ACHN (cell line): ENCODE data around the gene IRF1.

Source experiments
- DNase-seq: peaks from one replicate; pipeline ENCODE4 v3.0.0-alpha.2; 2015
- in situ Hi-C: cut with HindIII; loops from 2 replicates; pipeline ENCODE4 v1.10.0; 2017; ENCODE audit warnings: low sequenced_read_pairs, low pct_ligation_motif_present, low pct_unique_long_range_greater_than_20kb

The IRF1 gene

GRCh38 chr5:132480546-132480892, 10.1 kb downstream of the IRF1 start:
- DNase-seq = no peak
- in situ Hi-C loops = loop anchor here (25.0 kb wide), 1 partner anchor 93 kb away; no protein-coding TSS in a partner anchor

- in situ Hi-C loops = loop anchor here (25.0 kb wide), 1 partner anchor 93 kb away; no protein-coding TSS in a partner anchor
- no peak for DNase-seq
Measured at GRCh38 chr5:132480042-132480441, 10.5 kb downstream of the IRF1 start.

- in situ Hi-C loops = loop anchor here (25.0 kb wide), 1 partner anchor 92 kb away; no protein-coding TSS in a partner anchor
- DNase-seq = no peak
Measured at GRCh38 chr5:132479111-132479951, 11.2 kb downstream of the IRF1 start.

GRCh38 chr5:132478366-132478871, 12.2 kb downstream of the IRF1 start:
- in situ Hi-C loops = loop anchor here (25.0 kb wide), 1 partner anchor 91 kb away; no protein-coding TSS in a partner anchor
- DNase-seq = no peak

- no peak for DNase-seq
- in situ Hi-C loops = loop anchor here (25.0 kb wide), 1 partner anchor 91 kb away; no protein-coding TSS in a partner anchor
Measured at GRCh38 chr5:132477784-132478365, 12.7 kb downstream of the IRF1 start.

- in situ Hi-C loops = loop anchor here (25.0 kb wide), 1 partner anchor 90 kb away; no protein-coding TSS in a partner anchor
- no peak for DNase-seq
Measured at GRCh38 chr5:132476876-132477781, 13.4 kb downstream of the IRF1 start.

- in situ Hi-C loops = loop anchor here (25.0 kb wide), 1 partner anchor 89 kb away; no protein-coding TSS in a partner anchor
- DNase-seq = no peak
Measured at GRCh38 chr5:132475987-132476875, 14.3 kb downstream of the IRF1 start.

- in situ Hi-C loops = loop anchor here (25.0 kb wide), 1 partner anchor 88 kb away; no protein-coding TSS in a partner anchor
- DNase-seq = no peak
Measured at GRCh38 chr5:132475497-132475882, 15.1 kb downstream of the IRF1 start.

- in situ Hi-C loops = loop anchor here (25.0 kb wide), 1 partner anchor 88 kb away; no protein-coding TSS in a partner anchor
- DNase-seq = no peak
Measured at GRCh38 chr5:132474881-132475496, 15.6 kb downstream of the IRF1 start.

- in situ Hi-C loops = no loop called here
- DNase-seq = no peak
Measured at GRCh38 chr5:132474131-132474723, 16.3 kb downstream of the IRF1 start.

GRCh38 chr5:132473668-132474067, 16.9 kb downstream of the IRF1 start:
- in situ Hi-C loops = no loop called here

GRCh38 chr5:132473019-132473531, 17.5 kb downstream of the IRF1 start:
- DNase-seq = no peak
- in situ Hi-C loops = no loop called here

More at GRCh38 chr5:132473668-132474067, 16.9 kb downstream of the IRF1 start:
- DNase-seq = no peak

GRCh38 chr5:132472431-132472830, 18.1 kb downstream of the IRF1 start:
- in situ Hi-C loops = no loop called here
- DNase-seq = no peak

GRCh38 chr5:132471944-132472343, 18.6 kb downstream of the IRF1 start:
- peak; percentile 89 for DNase-seq
- in situ Hi-C loops = no loop called here

GRCh38 chr5:132471151-132471907, 19.2 kb downstream of the IRF1 start:
- peak; percentile 36 for DNase-seq
- in situ Hi-C loops = no loop called here

GRCh38 chr5:132470596-132470995, 20.0 kb downstream of the IRF1 start:
- DNase-seq = no peak
- in situ Hi-C loops = no loop called here
